K562 (cell line): ENCODE measurements around the gene PRSS38. TPM values are rescaled to one million over a fixed set of nuclear protein-coding genes. Genes with fewer than 3 reads are reported as not detected.

ENCODE experiments used
- ATAC-seq: fragments of 200-7000 bp; cut with Tn5 transposase; 3 replicates; pipeline ENCODE4 v1.9.1; 2020; ENCODE audit warnings: moderate library complexity
- BruUV-seq: library from RNA; stranded (reverse); fragments of 400-500 nt; replicated peaks from 2 replicates; lab custom pipeline; 2021; lab: Mats Ljungman, UMichigan
- CTCF ChIA-PET: fragments of 300-600 bp; formaldehyde crosslinking; extraction: SDS; loops from one replicate; lab custom pipeline; 2021; ENCODE audit warnings: low intra/inter-chr PET ratio; lab: Yijun Ruan, JAX
- POLR2A ChIA-PET: fragments of 300-600, 350-650 bp; sonication (Branson Sonifier 250); formaldehyde crosslinking; extraction: SDS; loops from one replicate; lab custom pipeline; 2021; ENCODE audit warnings: antibody characterized with exemption, inconsistent platforms; lab: Yijun Ruan, JAX
- DNase-seq, 4 experiments: peaks; one replicate each; pipeline versions ENCODE4 v3.0.0 to v3.0.0-alpha.2; 2011 to 2018; ENCODE audit warnings: low spot score in 3 of 4, mixed read lengths in 3 of 4; ENCODE audit errors: extremely low read depth in 1 of 4
- FAIRE-seq: peaks from 2 replicates; lab custom pipeline; 2011; peaks lifted over from hg19 to GRCh38; lab: Jason Lieb, UNC
- H2AFZ ChIP-seq: 2 replicates; pipeline ENCODE4 v1.6.0; 2011; ENCODE audit warnings: low read depth, low read length, control low read depth, inconsistent platforms
- H3K27ac ChIP-seq: fragments of 200-600 bp; 3 replicates; pipeline ENCODE4 v1.8.0; 2011; ENCODE audit warnings: low read depth, mild to moderate bottlenecking, control low read depth, inconsistent platforms, low read length, moderate library complexity, mixed read lengths; ENCODE audit errors: extremely low read depth
- H3K27me3 ChIP-seq, 2 experiments: fragments of 300-600 bp in 1 of 2; 2 replicates in 1 of 2; 3 replicates in 1 of 2; pipeline versions ENCODE4 v1.6.0 to v1.8.0; 2011; ENCODE audit warnings: inconsistent platforms in 2 of 2, low read length in 2 of 2, mild to moderate bottlenecking in 1 of 2, mixed read lengths in 1 of 2, moderate library complexity in 1 of 2; ENCODE audit not compliant: control insufficient read depth in 2 of 2, insufficient read depth in 2 of 2
- H3K36me3 ChIP-seq: fragments of 300-600 bp; 3 replicates; pipeline ENCODE4 v1.8.0; 2011; ENCODE audit warnings: mild to moderate bottlenecking, low read length, inconsistent platforms; ENCODE audit not compliant: control insufficient read depth, insufficient read depth
- H3K4me1 ChIP-seq, 2 experiments: fragments of 200-600 bp in 1 of 2; replicated peaks in 1 of 2; 2 replicates in 1 of 2; 3 replicates in 1 of 2; pipeline versions ENCODE4 v1.5.1 to v1.8.0; 2011; ENCODE audit warnings: inconsistent platforms in 2 of 2, low read length in 2 of 2, mild to moderate bottlenecking in 1 of 2, mixed read lengths in 1 of 2, moderate library complexity in 1 of 2; ENCODE audit not compliant: control insufficient read depth in 2 of 2, insufficient read depth in 2 of 2
- H3K4me2 ChIP-seq: 2 replicates; pipeline ENCODE4 v1.6.1; 2011; ENCODE audit warnings: low read length, control low read depth, inconsistent platforms, mixed read lengths; ENCODE audit not compliant: insufficient read depth
- H3K4me3 ChIP-seq: fragments of 200-600 bp; sonication (generic), shearing (Covaris generic); 2 replicates; pipeline ENCODE4 v1.5.1; 2016; ENCODE audit warnings: control low read depth, inconsistent platforms
- H3K79me2 ChIP-seq: fragments of 200-600 bp; 3 replicates; pipeline ENCODE4 v1.8.0; 2011; ENCODE audit warnings: low read length, inconsistent platforms; ENCODE audit not compliant: control insufficient read depth, insufficient read depth
- H3K9ac ChIP-seq, 2 experiments: 2 replicates each; pipeline versions ENCODE4 v1.6.0 to v1.6.1; 2011; ENCODE audit warnings: low read depth in 2 of 2, low read length in 2 of 2, control low read depth in 1 of 2, inconsistent platforms in 1 of 2, mild to moderate bottlenecking in 1 of 2, mixed read lengths in 1 of 2; ENCODE audit not compliant: insufficient read depth in 1 of 2
- H3K9me1 ChIP-seq: one replicate; pipeline ENCODE4 v1.6.0; 2011; ENCODE audit warnings: inconsistent platforms, mild to moderate bottlenecking, low read length, moderate library complexity; ENCODE audit not compliant: control insufficient read depth, insufficient read depth
- H3K9me3 ChIP-seq: replicated peaks from 2 replicates; pipeline ENCODE4 v1.5.1; 2011; ENCODE audit warnings: low read depth, low read length, inconsistent platforms; ENCODE audit not compliant: control insufficient read depth, insufficient read depth
- H4K20me1 ChIP-seq: replicated peaks from 2 replicates; pipeline ENCODE4 v1.6.1; 2011; ENCODE audit warnings: low read length, inconsistent platforms, mixed read lengths; ENCODE audit not compliant: control insufficient read depth, insufficient read depth
- CTBP1 ChIP-seq: fragments of 450-650 bp; IDR thresholded peaks from 2 replicates; pipeline ENCODE4 v1.6.1; 2016; ENCODE audit warnings: borderline replicate concordance
- DNMT1 ChIP-seq: fragments of 450-650 bp; IDR thresholded peaks from 2 replicates; pipeline ENCODE4 v1.6.1; 2016; ENCODE audit warnings: antibody characterized with exemption, mild to moderate bottlenecking
- FOXA1 ChIP-seq: fragments of 450-650 bp; IDR thresholded peaks from 2 replicates; pipeline ENCODE4 v1.6.1; 2016; ENCODE audit warnings: mild to moderate bottlenecking, borderline replicate concordance
- HMGN3 ChIP-seq: IDR thresholded peaks from 2 replicates; pipeline ENCODE4 v1.6.1; 2011; ENCODE audit warnings: borderline replicate concordance, low read depth, mild to moderate bottlenecking, mixed read lengths, low read length; ENCODE audit not compliant: insufficient read length; ENCODE audit errors: extremely low read depth
- KLF13 ChIP-seq: fragments of 450-650 bp; IDR thresholded peaks from 2 replicates; pipeline ENCODE4 v1.6.1; 2016; ENCODE audit warnings: missing genetic modification characterization, low read depth, mild to moderate bottlenecking, missing compliant biosample characterization, moderate library complexity, borderline replicate concordance
- NFXL1 ChIP-seq: fragments of 450-650 bp; formaldehyde crosslinking; IDR thresholded peaks from 2 replicates; pipeline ENCODE4 v1.4.0; 2021; ENCODE audit warnings: mild to moderate bottlenecking
- POLR2AphosphoS2 ChIP-seq: IDR thresholded peaks from 2 replicates; pipeline ENCODE4 v1.6.1; 2012; ENCODE audit warnings: low read length, improper control_type of control experiment
- PRMT5 ChIP-seq: sonication (generic); formaldehyde crosslinking; IDR thresholded peaks from 2 replicates; pipeline ENCODE4 v1.5.0; 2020; ENCODE audit warnings: missing genetic modification reagents
- SAP30 ChIP-seq: fragments of 200-600 bp; sonication (generic); IDR thresholded peaks from 2 replicates; pipeline ENCODE4 v1.6.1; 2012; ENCODE audit warnings: borderline replicate concordance, low read depth, mild to moderate bottlenecking, moderate library complexity, low read length, control low read depth, inconsistent platforms; ENCODE audit not compliant: insufficient read depth, poor library complexity, severe bottlenecking
- SIRT6 ChIP-seq: IDR thresholded peaks from one replicate; pipeline ENCODE4 v1.6.1; 2012; ENCODE audit warnings: low read depth, mild to moderate bottlenecking, control low read depth, inconsistent platforms, low read length, moderate library complexity
- YBX1 ChIP-seq: fragments of 450-650 bp; IDR thresholded peaks from 2 replicates; pipeline ENCODE4 v1.7.1; 2016; ENCODE audit warnings: mild to moderate bottlenecking
- ZBTB11 ChIP-seq, 3 experiments: fragments of 200-800 bp in 1 of 3; fragments of 250-450 bp in 1 of 3; fragments of 450-650 bp in 1 of 3; sonication (Bioruptor Pico) in 1 of 3; sonication (Bioruptor generic) in 1 of 3; formaldehyde crosslinking in 1 of 3; IDR thresholded peaks; 2 replicates each; pipeline versions ENCODE4 v1.6.1 to v1.8.0; 2016 to 2022; ENCODE audit warnings: mild to moderate bottlenecking in 2 of 3, missing genetic modification characterization in 2 of 3, missing compliant biosample characterization in 1 of 3, moderate library complexity in 1 of 3
- ZNF217 ChIP-seq: sonication (generic); formaldehyde crosslinking; IDR thresholded peaks from 2 replicates; pipeline ENCODE4 v1.8.0; 2022; ENCODE audit warnings: mild to moderate bottlenecking, missing genetic modification reagents
- ZNF280B ChIP-seq: fragments of 250-450 bp; sonication (Bioruptor Pico); IDR thresholded peaks from 2 replicates; pipeline ENCODE4 v1.5.1; 2021; ENCODE audit warnings: mild to moderate bottlenecking
- WGBS: fragments of 100-300 bp; shearing (Covaris generic); methylation state at CpG from one replicate; pipeline ENCODE4 v1.1.6; 2016; ENCODE audit warnings: low coverage, mixed read lengths; ENCODE audit not compliant: insufficient coverage; ENCODE audit errors: missing lambda C conversion rate; 5-methylcytosine and 5-hydroxymethylcytosine counted together
- in situ Hi-C: fragments of 300-500 bp; cut with MboI; formaldehyde crosslinking; loops from 4 replicates; pipeline ENCODE4 v1.15.0; 2018; ENCODE audit warnings: inconsistent platforms, mixed read lengths
- intact Hi-C: fragments of 100-400 bp; cut with micrococcal nuclease; formaldehyde crosslinking; loops from 2 replicates; pipeline ENCODE4 v1.14.2; 2022
- polyA plus RNA-seq, 8 experiments: library from polyadenylated mRNA; depleted of rRNA in 4 of 8; stranded (reverse) in 5 of 8; unstranded in 3 of 8; fragments of >200 nt; fragmentation: Nextera tagmentation in 2 of 8; fragmentation: Illumina TruSeq in 1 of 8; extraction: Ambion mirVana in 2 of 8; extraction: Trizol in 1 of 8; gene quantifications; 2 replicates each; pipeline versions ENCODE4 v1.2.1 to v1.2.3, GENCODE V29; 2011 to 2014; ENCODE audit warnings: inconsistent platforms in 1 of 8, missing spikeins in 1 of 8
- total RNA-seq, 7 experiments: library from RNA; depleted of rRNA in 6 of 7; stranded (reverse); fragments of >200 nt in 6 of 7; fragmentation: Illumina TruSeq in 2 of 7; extraction: Trizol in 2 of 7; gene quantifications; 2 replicates each; pipeline versions ENCODE4 v1.2.1 to v1.2.3, GENCODE V29; 2011 to 2021; ENCODE audit warnings: low replicate concordance in 1 of 7

The PRSS38 gene
- total and polyA plus RNA-seq, 9 of the 15 experiments (the other 6 are each of a cell fraction or from before 2014, with no cell fraction given), result 0.09 to 0.14 TPM; not detected in 7

GRCh38 chr1:227869851-227870305 is 54.4 kb downstream of the PRSS38 start:
- ChIA-PET POLR2A (no interaction called here), CTCF (no interaction called here)
- no peaks in the 10 kb centered on the region for H3K4me1 ChIP-seq
- no peaks in the 10 kb centered on the region for H4K20me1 ChIP-seq
- no peak overlapping the region for H3K4me3 ChIP-seq
- H3K27me3 ChIP-seq, result peaks cover 5 to 14% of the 10 kb centered on the region in 2 experiments
- no peak for ATAC-seq
- no peak for DNase-seq
- no peak overlapping the region; a peak in 1 of 4 replicates for H3K9ac ChIP-seq
- H3K4me2 ChIP-seq, result no peak overlapping the region
- intact Hi-C loops (no loop called here), in situ Hi-C loops (no loop called here)
- H3K9me1 ChIP-seq, result no peaks in the 10 kb centered on the region
- 1% methylated on average over 5 of the region's 5 CpGs for WGBS
- H2AFZ ChIP-seq, result no peak overlapping the region
- BruUV-seq, result no TSS peak
- H3K9me3 ChIP-seq, result no peaks in the 10 kb centered on the region
- no peaks in the 10 kb centered on the region for H3K36me3 ChIP-seq
- no peak overlapping the region for H3K27ac ChIP-seq
- FAIRE-seq, result no peak
- no peak for TF ChIP-seq SAP30
- no peak for TF ChIP-seq HMGN3
- TF ChIP-seq ZNF217, result no peak
- TF ChIP-seq PRMT5 (CRISPR knock-in tag), result no peak
- TF ChIP-seq YBX1, result no peak
- TF ChIP-seq DNMT1, result no peak
- TF ChIP-seq CTBP1, result no peak
- TF ChIP-seq NFXL1 (CRISPR knock-in tag), result no peak
- no peak for TF ChIP-seq FOXA1
- no peak for TF ChIP-seq POLR2AphosphoS2
- TF ChIP-seq KLF13 (tag), result no peak
- no peak for TF ChIP-seq ZBTB11 (CRISPR knock-in tag; IDR thresholded peaks at IDR 0.05)
- TF ChIP-seq SIRT6, result no peak
- TF ChIP-seq ZNF280B (CRISPR knock-in tag), result no peak
- no peaks in the 10 kb centered on the region for H3K79me2 ChIP-seq
